Endothelial cell (in vitro differentiated cells): ENCODE measurements around the gene TENM4. TPM values are rescaled to one million over a fixed set of nuclear protein-coding genes. Genes with fewer than 3 reads are reported as not detected.

Experiments
- DNase-seq: peaks from one replicate; pipeline ENCODE4 v3.0.0; 2021; ENCODE audit warnings: low spot score
- H3K27ac Mint-ChIP-seq: one replicate; pipeline ENCODE4 v1.8.0; 2021; ENCODE audit warnings: mixed read lengths, inconsistent platforms; ENCODE audit not compliant: unreplicated experiment
- H3K27me3 Mint-ChIP-seq: one replicate; pipeline ENCODE4 v1.8.0; 2021; ENCODE audit warnings: mild to moderate bottlenecking, moderate library complexity, mixed read lengths, inconsistent platforms; ENCODE audit not compliant: unreplicated experiment
- H3K36me3 Mint-ChIP-seq: one replicate; pipeline ENCODE4 v1.8.0; 2021; ENCODE audit warnings: mild to moderate bottlenecking, low read depth, mixed read lengths, inconsistent platforms; ENCODE audit not compliant: unreplicated experiment
- H3K4me1 Mint-ChIP-seq: one replicate; pipeline ENCODE4 v1.8.0; 2021; ENCODE audit warnings: mild to moderate bottlenecking, mixed read lengths, inconsistent platforms; ENCODE audit not compliant: unreplicated experiment
- H3K4me3 Mint-ChIP-seq: one replicate; pipeline ENCODE4 v1.8.0; 2021; ENCODE audit warnings: mild to moderate bottlenecking, mixed read lengths, inconsistent platforms; ENCODE audit not compliant: unreplicated experiment
- H3K9me3 Mint-ChIP-seq: one replicate; pipeline ENCODE4 v1.8.0; 2021; ENCODE audit warnings: mixed read lengths, inconsistent platforms; ENCODE audit not compliant: unreplicated experiment
- total RNA-seq: library from RNA; stranded (reverse); fragmentation: NEBNext Ultra II Directional; extraction: Animal tissue kit (Norgen Biotek cat#: 25700); gene quantifications from one replicate; pipeline ENCODE4 v1.2.1, GENCODE V29; 2021; ENCODE audit not compliant: unreplicated experiment
- TF ChIP-seq, protein P1 (sequence below): fragments of 200-600 bp; sonication (generic); IDR thresholded peaks from one replicate; pipeline ENCODE4 v1.5.0; 2021; ENCODE audit warnings: antibody characterized with exemption; ENCODE audit not compliant: unreplicated experiment

Gene TENM4
- total RNA-seq, 1 donor from 2014 or later: 1.8 TPM

DNA sequence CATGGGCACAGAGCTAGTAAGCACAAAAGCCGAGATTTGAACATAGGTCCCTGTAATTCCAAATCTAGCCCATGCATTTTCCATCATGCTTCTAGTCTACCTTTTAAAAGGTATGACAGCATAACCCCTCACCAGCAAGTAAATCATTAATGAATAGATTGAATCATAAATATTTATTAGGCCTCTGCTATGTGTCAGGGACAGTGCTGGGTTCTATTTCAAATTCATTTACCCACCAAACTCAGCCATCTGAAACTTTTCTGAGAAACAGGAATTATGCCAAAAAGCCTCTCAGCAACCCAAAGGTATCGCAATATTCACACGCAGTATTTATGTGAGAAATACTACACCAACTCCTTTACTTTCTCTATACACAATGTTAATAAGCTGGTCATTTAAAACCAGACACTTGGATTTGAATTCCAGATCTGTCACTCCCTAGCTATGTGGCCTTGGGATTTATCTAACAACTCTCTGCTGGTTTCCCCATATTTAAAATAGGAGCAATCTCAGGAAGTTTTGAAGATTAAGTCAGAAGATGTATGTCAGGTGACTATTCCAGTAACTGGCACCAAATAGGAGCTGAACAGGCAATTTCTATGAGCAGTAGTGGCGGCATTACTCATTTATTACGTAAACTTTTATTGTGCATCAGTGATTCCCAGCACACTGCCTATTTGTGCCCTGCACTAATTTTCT, 191.4 kb downstream of the TENM4 start:
- TF ChIP-seq, protein P1, sequence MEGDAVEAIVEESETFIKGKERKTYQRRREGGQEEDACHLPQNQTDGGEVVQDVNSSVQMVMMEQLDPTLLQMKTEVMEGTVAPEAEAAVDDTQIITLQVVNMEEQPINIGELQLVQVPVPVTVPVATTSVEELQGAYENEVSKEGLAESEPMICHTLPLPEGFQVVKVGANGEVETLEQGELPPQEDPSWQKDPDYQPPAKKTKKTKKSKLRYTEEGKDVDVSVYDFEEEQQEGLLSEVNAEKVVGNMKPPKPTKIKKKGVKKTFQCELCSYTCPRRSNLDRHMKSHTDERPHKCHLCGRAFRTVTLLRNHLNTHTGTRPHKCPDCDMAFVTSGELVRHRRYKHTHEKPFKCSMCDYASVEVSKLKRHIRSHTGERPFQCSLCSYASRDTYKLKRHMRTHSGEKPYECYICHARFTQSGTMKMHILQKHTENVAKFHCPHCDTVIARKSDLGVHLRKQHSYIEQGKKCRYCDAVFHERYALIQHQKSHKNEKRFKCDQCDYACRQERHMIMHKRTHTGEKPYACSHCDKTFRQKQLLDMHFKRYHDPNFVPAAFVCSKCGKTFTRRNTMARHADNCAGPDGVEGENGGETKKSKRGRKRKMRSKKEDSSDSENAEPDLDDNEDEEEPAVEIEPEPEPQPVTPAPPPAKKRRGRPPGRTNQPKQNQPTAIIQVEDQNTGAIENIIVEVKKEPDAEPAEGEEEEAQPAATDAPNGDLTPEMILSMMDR: no peak
- Mint-ChIP-seq H3K36me3 (no peaks in the 10 kb centered on the region), H3K27me3 (peaks cover 1% of the 10 kb centered on the region), H3K9me3 (no peaks in the 10 kb centered on the region), H3K4me1 (peaks cover 12% of the 10 kb centered on the region), H3K27ac (no peak overlapping the region), H3K4me3 (no peak overlapping the region)
- DNase-seq: no peak

DNA sequence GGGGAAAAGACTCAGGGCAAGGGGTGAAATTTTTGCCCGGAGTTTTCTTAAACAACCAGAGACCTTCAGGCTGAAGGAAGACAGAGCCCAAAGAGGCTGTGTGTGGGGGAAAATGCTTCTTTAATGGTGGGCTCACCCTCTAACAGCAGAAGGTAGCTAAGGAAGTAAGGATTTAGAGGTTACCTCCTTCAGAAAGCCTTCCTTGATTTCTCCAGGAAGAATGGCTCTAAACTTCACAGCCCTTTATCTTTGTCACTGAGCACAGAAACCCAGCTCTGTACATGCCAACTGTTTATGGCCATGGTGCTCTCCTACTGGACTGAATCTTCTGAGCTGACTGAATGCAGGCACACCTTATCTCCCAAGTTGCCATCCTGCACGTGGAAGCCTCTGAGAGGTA, 196.0 kb downstream of the TENM4 start:
- Mint-ChIP-seq H3K9me3 (no peaks in the 10 kb centered on the region), H3K36me3 (no peaks in the 10 kb centered on the region), H3K4me3 (no peak overlapping the region), H3K27me3 (peaks cover 2% of the 10 kb centered on the region), H3K4me1 (peaks cover 12% of the 10 kb centered on the region), H3K27ac (no peak overlapping the region)
- DNase-seq: no peak
- TF ChIP-seq, protein P1: no peak

DNA sequence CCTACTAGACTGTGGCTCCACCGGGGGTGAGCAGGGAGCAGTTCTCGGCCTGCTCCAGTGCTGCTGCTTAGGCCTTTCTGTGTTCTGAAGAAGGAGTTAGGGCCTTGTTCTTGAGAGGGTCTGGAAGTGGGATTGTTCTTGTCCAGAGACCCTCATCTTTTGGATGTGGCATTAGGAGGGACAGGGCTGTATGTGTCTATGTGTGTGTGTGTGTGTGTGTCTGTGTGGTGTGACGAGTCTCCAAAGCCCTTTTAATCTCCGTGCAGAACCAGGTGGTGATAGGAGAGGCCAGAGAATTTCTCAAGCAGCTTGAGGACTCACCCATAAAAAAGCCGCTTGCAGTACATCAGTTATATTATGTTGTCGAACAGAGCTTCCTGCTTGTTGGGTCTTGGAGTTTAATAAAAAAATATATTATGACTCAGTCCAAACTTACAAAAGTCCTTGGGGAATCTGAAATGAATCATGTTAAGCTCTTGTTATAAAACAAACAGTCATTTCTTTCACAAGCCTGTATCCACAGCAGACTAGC, 196.5 kb downstream of the TENM4 start:
- peaks cover 12% of the 10 kb centered on the region for H3K4me1 Mint-ChIP-seq
- H3K27me3 Mint-ChIP-seq: peaks cover 2% of the 10 kb centered on the region
- no peaks in the 10 kb centered on the region for H3K9me3 Mint-ChIP-seq
- H3K27ac Mint-ChIP-seq: no peak overlapping the region
- TF ChIP-seq, protein P1: no peak
- DNase-seq: no peak
- H3K36me3 Mint-ChIP-seq: no peaks in the 10 kb centered on the region
- H3K4me3 Mint-ChIP-seq: no peak overlapping the region

DNA sequence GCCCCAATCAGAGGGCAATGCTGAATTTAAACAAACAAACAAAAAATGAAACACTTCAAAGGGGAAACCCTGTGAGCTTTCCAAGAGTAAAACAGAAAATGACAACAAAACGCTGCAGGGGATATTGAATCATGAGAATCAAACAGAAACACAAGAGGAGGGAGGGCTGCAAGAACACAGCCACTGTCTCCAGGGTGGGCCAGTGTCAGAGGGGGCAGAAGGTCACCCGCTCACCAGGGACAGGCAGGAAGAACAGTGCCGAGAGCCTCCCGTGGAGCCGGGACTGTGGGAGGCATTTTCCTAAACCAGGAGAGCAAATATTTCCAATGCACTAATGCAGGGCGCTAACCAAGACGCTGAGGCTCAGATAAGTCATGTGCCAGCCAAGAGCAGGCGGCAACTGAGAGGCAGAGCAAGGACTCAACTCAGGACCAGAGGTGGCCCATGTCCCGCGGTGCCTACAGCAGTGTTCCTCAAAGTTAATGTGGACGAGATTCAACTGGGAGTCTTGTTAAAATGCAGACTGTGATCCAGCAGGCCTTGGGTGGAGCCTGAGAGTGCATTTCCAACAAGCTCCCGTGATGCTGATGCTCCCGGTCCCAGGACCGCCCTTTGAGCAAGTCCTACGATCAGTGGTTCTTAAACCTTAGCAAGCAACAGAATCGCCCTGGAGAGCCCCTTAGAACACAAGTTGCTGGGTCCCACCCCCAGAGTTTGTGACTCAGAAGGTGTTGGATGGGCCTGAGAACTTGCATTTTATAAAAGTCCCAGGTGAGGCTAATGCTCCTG, 197.2 kb downstream of the TENM4 start:
- DNase-seq: no peak
- Mint-ChIP-seq H3K27ac (no peak overlapping the region), H3K4me3 (no peak overlapping the region), H3K36me3 (no peaks in the 10 kb centered on the region), H3K27me3 (peaks cover 2% of the 10 kb centered on the region), H3K4me1 (peaks cover 9% of the 10 kb centered on the region), H3K9me3 (no peaks in the 10 kb centered on the region)
- TF ChIP-seq, protein P1: no peak

DNA sequence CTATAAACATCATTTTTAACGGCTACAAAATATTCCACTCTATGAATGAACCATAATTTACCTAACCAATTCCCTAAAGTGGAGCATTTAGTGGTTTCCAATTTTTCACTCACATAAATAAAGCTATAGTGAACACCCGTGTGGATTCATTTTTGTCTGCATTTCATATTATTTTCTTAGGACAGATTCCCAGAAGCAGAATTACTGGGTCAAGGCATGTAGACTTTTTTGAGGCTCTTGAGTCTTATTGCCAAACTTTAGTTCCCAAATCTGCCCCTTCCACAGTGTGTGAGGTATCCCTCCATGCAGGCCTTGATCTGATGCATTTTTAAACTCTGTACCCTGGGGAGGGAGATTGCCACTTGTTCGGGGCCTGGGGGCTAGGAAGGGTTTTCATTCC, 198.2 kb downstream of the TENM4 start:
- Mint-ChIP-seq H3K27me3 (peaks cover 2% of the 10 kb centered on the region), H3K4me3 (no peak overlapping the region), H3K4me1 (peaks cover 5% of the 10 kb centered on the region), H3K36me3 (no peaks in the 10 kb centered on the region), H3K9me3 (no peaks in the 10 kb centered on the region), H3K27ac (no peak overlapping the region)
- DNase-seq: no peak
- TF ChIP-seq, protein P1: no peak
